GM12865 (cell line): ENCODE results near the gene SLC38A3.
"Not testable (repeated sequence)": the region's sequence is repeated elsewhere in the genome, so short reads cannot be mapped to it uniquely, and the experiment has no call there.

Source experiments
- DNase-seq: peaks from one replicate; pipeline ENCODE4 v3.0.0; 2010; ENCODE audit warnings: low read depth
- H3K4me3 ChIP-seq: 2 replicates; pipeline ENCODE4 v1.5.1; 2011; ENCODE audit warnings: mild to moderate bottlenecking, low read depth, low read length, control low read depth
- CTCF ChIP-seq: IDR thresholded peaks from 2 replicates; pipeline ENCODE4 v1.5.1; 2011; ENCODE audit warnings: low read length, control low read depth, low read depth, inconsistent platforms; ENCODE audit not compliant: insufficient read depth; ENCODE audit errors: missing control alignments

Gene SLC38A3

DNA sequence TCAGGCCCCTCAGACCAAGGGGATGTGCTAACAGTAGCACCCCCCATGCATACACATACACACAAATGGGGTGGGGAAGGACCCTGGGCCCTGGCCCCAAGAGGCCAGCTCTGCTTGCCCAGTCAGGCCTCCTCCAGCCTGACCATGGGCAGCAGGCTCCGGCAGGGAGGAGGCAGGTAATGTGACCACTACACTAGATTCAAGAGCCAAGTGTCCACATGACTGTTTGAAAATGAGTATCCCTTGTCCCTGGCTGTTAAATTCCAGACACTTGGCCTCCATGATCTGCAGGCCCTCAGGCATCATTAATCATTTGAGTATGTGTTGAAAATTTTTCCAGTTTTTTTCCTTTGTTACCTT is 17.1 kb downstream of the SLC38A3 start:
- no peak for DNase-seq
- no peak for TF ChIP-seq CTCF
- H3K4me3 ChIP-seq, result no peak overlapping the region

DNA sequence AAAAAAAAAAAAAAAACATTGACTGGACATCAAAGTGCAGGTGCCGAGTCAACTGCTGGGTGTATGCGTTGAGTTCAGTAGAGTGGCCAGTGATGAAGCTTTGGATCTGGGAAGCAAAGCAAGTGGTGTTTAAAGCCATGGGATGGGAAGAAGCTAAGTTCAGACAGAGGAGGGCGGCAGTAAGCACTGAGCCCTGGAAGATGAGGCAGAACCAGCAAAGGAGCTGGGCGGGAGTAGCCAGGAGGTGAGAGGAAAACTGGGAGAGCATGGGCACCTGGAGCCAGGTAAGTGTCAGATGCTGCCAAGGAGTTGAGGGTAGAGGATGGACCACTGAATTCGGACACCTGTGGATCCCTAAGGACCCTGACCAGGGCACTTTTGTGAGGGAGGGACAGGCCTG is 19.6 kb downstream of the SLC38A3 start:
- H3K4me3 ChIP-seq, result no peak overlapping the region
- TF ChIP-seq CTCF, result no peak
- DNase-seq, result no peak

DNA sequence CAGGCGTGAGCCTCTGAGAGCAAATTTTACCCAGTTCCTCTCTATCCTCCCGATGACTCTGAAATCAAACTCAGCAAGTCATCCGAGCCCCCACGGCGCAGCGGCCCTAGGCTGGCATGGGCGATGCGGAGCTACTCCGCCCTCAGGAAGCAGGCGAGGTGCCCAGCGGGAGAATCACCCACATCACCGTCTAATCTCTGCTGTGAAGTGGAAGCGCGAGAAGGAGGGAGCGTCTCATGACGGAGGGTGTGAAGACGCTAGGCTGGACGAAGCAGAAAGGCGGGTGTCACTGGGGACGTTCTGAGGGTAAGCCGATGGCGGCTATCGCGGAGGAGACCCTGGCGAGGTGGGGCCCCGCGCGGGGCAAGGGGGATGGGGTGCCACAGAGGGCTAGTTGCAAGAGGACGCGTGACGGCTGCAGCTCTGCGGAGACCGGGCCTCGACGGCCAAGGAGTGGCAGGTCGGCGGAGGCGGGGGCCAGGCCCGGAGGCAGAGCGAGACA is 21.9 kb downstream of the SLC38A3 start:
- peak; percentile 61 for DNase-seq
- TF ChIP-seq CTCF, result no peak
- H3K4me3 ChIP-seq, result peak overlapping the region; percentile 61

GRCh38 chr3:50227390-50228183 is 22.5 kb downstream of the SLC38A3 start:
- H3K4me3 ChIP-seq, result peak overlapping the region; percentile 73
- DNase-seq, result peak; percentile 96
- peak; percentile 81 for TF ChIP-seq CTCF

DNA sequence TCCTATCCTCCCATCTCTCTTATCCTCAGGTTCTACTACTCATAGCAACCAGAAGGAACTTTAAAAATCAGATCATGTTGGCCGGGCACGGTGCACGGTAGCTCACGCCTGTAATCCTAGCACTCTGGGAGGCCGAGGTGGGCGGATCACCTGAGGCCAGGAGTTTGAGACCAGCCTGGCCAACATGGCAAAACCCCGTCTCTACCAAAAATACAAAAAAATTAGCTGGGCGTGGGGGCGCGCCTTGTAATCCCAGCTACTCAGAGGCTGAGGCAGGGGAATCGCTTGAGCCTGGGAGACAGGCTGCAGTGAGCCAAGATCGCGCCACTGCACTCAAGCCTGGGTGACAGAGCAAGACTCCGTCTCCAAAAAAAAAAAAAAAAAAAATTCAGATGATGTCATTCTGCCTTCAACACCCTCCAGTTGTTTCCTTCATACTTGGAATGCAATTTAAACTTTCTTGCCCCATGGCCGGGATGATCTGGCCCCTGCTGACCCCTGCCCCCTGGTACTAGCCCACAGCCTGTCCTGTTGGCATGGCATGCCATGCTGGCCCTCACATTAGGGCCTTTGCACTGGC is 23.2 kb downstream of the SLC38A3 start:
- DNase-seq, result not testable (repeated sequence)
- peak overlapping the region; percentile 73 for H3K4me3 ChIP-seq

DNA sequence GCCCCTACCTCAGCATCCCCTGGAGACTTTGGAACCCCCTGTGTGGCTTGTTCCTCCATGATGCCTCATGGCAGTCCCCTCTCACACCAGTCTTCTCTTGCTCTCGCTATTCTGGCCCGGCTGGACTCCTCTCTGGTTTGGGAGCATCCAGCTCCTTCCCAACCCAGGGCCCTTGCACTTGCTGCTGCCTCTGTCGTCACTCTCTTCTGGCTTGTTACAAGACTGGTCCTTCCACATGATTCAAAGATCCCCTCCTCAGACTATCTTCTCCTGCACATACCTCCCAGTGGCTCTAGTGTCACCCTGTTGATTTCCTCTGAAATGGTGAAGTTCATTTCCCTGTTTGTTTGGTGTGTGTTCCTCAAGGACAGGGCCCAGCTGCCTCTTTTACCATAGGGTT is 24.4 kb downstream of the SLC38A3 start:
- DNase-seq, result no peak
- H3K4me3 ChIP-seq, result no peak overlapping the region
- TF ChIP-seq CTCF, result no peak

- no peak for DNase-seq
- no peak for TF ChIP-seq CTCF
- H3K4me3 ChIP-seq, result no peak overlapping the region
These were observed 25.2 kb downstream of the SLC38A3 start for GRCh38 chr3:50230104-50230793.
